ENCODE results near the gene LGALS14.
"Not testable (repeated sequence)": the region's sequence is repeated elsewhere in the genome, so short reads cannot be mapped to it uniquely, and the experiment has no call there.

DNA sequence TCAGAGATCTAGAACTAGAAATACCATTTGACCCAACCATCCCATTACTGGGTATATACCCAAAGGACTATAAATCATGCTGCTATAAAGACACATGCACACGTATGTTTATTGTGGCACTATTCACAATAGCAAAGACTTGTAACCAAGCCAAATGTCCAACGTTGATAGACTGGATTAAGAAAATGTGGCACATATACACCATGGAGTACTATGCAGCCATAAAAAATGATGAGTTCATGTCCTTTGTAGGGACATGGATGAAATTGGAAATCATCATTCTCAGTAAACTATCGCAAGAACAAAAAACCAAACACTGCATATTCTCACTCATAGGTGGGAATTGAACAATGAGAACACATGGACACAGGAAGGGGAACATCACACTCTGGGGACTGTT lies 34.4 kb upstream of the LGALS14 start:
- TF ChIP-seq, protein P1, sequence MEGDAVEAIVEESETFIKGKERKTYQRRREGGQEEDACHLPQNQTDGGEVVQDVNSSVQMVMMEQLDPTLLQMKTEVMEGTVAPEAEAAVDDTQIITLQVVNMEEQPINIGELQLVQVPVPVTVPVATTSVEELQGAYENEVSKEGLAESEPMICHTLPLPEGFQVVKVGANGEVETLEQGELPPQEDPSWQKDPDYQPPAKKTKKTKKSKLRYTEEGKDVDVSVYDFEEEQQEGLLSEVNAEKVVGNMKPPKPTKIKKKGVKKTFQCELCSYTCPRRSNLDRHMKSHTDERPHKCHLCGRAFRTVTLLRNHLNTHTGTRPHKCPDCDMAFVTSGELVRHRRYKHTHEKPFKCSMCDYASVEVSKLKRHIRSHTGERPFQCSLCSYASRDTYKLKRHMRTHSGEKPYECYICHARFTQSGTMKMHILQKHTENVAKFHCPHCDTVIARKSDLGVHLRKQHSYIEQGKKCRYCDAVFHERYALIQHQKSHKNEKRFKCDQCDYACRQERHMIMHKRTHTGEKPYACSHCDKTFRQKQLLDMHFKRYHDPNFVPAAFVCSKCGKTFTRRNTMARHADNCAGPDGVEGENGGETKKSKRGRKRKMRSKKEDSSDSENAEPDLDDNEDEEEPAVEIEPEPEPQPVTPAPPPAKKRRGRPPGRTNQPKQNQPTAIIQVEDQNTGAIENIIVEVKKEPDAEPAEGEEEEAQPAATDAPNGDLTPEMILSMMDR (IDR thresholded peaks at IDR 0.05), result not testable (repeated sequence)
- TF ChIP-seq POLR2A (IDR thresholded peaks at IDR 0.05), result not testable (repeated sequence)

Measured in body of pancreas (tissue), 4 donors.